HCT116 (cell line): ENCODE results near the gene C4orf50. TPM values are rescaled to one million over a fixed set of nuclear protein-coding genes. Genes with fewer than 3 reads are reported as not detected.

Experiments
- ATAC-seq: fragments of 200-7000 bp; cut with Tn5 transposase; 2 replicates; pipeline ENCODE4 v1.9.1; 2020; ENCODE audit warnings: mild to moderate bottlenecking, moderate library complexity
- BruUV-seq: library from RNA; stranded (reverse); fragments of 400-500 nt; replicated peaks from 2 replicates; lab custom pipeline; 2021; lab: Mats Ljungman, UMichigan
- CTCF ChIA-PET: fragments of 300-600 bp; sonication (Branson Sonifier 250); formaldehyde crosslinking; loops from one replicate; lab custom pipeline; 2021; ENCODE audit warnings: antibody characterized with exemption; lab: Charles Lee
- POLR2A ChIA-PET: fragments of 300-600, 350-600 bp; sonication (Branson Sonifier 250); formaldehyde crosslinking; loops from one replicate; lab custom pipeline; 2021; ENCODE audit warnings: antibody characterized with exemption; lab: Charles Lee
- RAD21 ChIA-PET, 2 experiments: fragments of 300-600 bp; sonication (Branson Sonifier 250); formaldehyde crosslinking; loops; one replicate each; lab custom pipeline; 2023; ENCODE audit warnings: low total read pairs in 2 of 2; ENCODE audit not compliant: uncharacterized antibody in 2 of 2, unreplicated experiment in 2 of 2, low non-redundant PET in 1 of 2; lab: Charles Lee
- DNase-seq: peaks from one replicate; pipeline ENCODE4 v3.0.0-alpha.2; 2010; ENCODE audit warnings: low read depth, low spot score
- H2AFZ ChIP-seq: fragments of 200-600 bp; shearing (Covaris generic), sonication (generic); 2 replicates; pipeline ENCODE4 v1.6.1; 2017; ENCODE audit warnings: low read depth, mixed run types, mixed read lengths, antibody characterized with exemption, low read length; ENCODE audit not compliant: poor library complexity, severe bottlenecking
- H3K27ac ChIP-seq: 2 replicates; pipeline ENCODE4 v1.5.1; 2012; ENCODE audit warnings: low read depth, low read length
- H3K27me3 ChIP-seq: fragments of 200-600 bp; sonication (generic); 2 replicates; pipeline ENCODE4 v1.6.1; 2016; ENCODE audit warnings: mixed run types, low read length, mixed read lengths; ENCODE audit not compliant: insufficient read depth
- H3K36me3 ChIP-seq, 2 experiments: fragments of 200-500 bp in 1 of 2; fragments of 200-600 bp in 1 of 2; sonication (Bioruptor generic) in 1 of 2; sonication (generic) in 1 of 2; 2 replicates each; pipeline versions ENCODE4 v1.5.1 to v1.6.1; 2014 to 2016; ENCODE audit warnings: low read length in 2 of 2, inconsistent platforms in 1 of 2, mixed read lengths in 1 of 2, mixed run types in 1 of 2; ENCODE audit not compliant: insufficient read depth in 2 of 2, control insufficient read depth in 1 of 2
- H3K4me1 ChIP-seq, 2 experiments: fragments of 200-600 bp in 1 of 2; sonication (generic) in 1 of 2; 2 replicates each; pipeline versions ENCODE4 v1.5.1 to v1.6.1; 2012 to 2017; ENCODE audit warnings: low read length in 2 of 2, inconsistent platforms in 1 of 2, mild to moderate bottlenecking in 1 of 2, mixed read lengths in 1 of 2, mixed run types in 1 of 2, moderate library complexity in 1 of 2; ENCODE audit not compliant: insufficient read depth in 2 of 2, control insufficient read depth in 1 of 2
- H3K4me2 ChIP-seq: fragments of 200-600 bp; sonication (generic); 2 replicates; pipeline ENCODE4 v1.6.1; 2017; ENCODE audit warnings: mixed run types, low read length, mixed read lengths
- H3K4me3 ChIP-seq, 2 experiments: fragments of 200-600 bp in 1 of 2; sonication (generic) in 1 of 2; replicated peaks in 1 of 2; 2 replicates each; pipeline ENCODE4 v1.5.1; 2011 to 2016; ENCODE audit warnings: low read length in 2 of 2, control low read depth in 1 of 2, low read depth in 1 of 2, mild to moderate bottlenecking in 1 of 2, mixed read lengths in 1 of 2, mixed run types in 1 of 2
- H3K79me2 ChIP-seq: fragments of 200-600 bp; sonication (generic); 2 replicates; pipeline ENCODE4 v1.6.1; 2017; ENCODE audit warnings: mild to moderate bottlenecking, mixed run types, low read length, moderate library complexity, mixed read lengths; ENCODE audit not compliant: insufficient read depth
- H3K9ac ChIP-seq: fragments of 200-600 bp; sonication (generic); 2 replicates; pipeline ENCODE4 v1.6.1; 2016; ENCODE audit warnings: low read length, mixed read lengths
- H3K9me2 ChIP-seq: fragments of 200-600 bp; sonication (generic), shearing (Covaris generic); 2 replicates; pipeline ENCODE4 v1.6.1; 2017; ENCODE audit warnings: mixed run types, mild to moderate bottlenecking, moderate library complexity; ENCODE audit not compliant: insufficient read depth
- H3K9me3 ChIP-seq, 2 experiments: fragments of 200-500 bp in 1 of 2; fragments of 200-600 bp in 1 of 2; sonication (Bioruptor generic) in 1 of 2; sonication (generic) in 1 of 2; 2 replicates each; pipeline ENCODE4 v1.6.1; 2014 to 2017; ENCODE audit warnings: low read length in 2 of 2, mixed read lengths in 2 of 2, inconsistent platforms in 1 of 2, low read depth in 1 of 2, mild to moderate bottlenecking in 1 of 2, mixed run types in 1 of 2, moderate library complexity in 1 of 2; ENCODE audit not compliant: control insufficient read depth in 1 of 2, insufficient read depth in 1 of 2
- H4K20me1 ChIP-seq: fragments of 200-600 bp; sonication (generic), shearing (Covaris generic); 2 replicates; pipeline ENCODE4 v1.6.1; 2017; ENCODE audit warnings: mixed run types, mild to moderate bottlenecking, moderate library complexity; ENCODE audit not compliant: insufficient read depth
- EGR1 ChIP-seq: IDR thresholded peaks from 2 replicates; pipeline ENCODE4 v1.6.1; 2012; ENCODE audit warnings: low read depth
- ELF1 ChIP-seq: IDR thresholded peaks from 2 replicates; pipeline ENCODE4 v1.6.1; 2012; ENCODE audit warnings: low read depth, borderline replicate concordance
- JUND ChIP-seq: IDR thresholded peaks from 2 replicates; pipeline ENCODE4 v1.6.1; 2012
- POLR2A ChIP-seq: IDR thresholded peaks from 2 replicates; pipeline ENCODE4 v1.7.0; 2011; ENCODE audit warnings: borderline replicate concordance; ENCODE audit not compliant: insufficient read depth, insufficient read length; ENCODE audit errors: extremely low read depth
- RAD21 ChIP-seq: IDR thresholded peaks from 2 replicates; pipeline ENCODE4 v1.6.1; 2012; ENCODE audit warnings: low read depth, mild to moderate bottlenecking
- SP1 ChIP-seq: IDR thresholded peaks from 2 replicates; pipeline ENCODE4 v1.6.1; 2012; ENCODE audit warnings: low read depth
- SRF ChIP-seq: IDR thresholded peaks from 2 replicates; pipeline ENCODE4 v1.6.1; 2012; ENCODE audit warnings: low read depth
- TCF7L2 ChIP-seq: IDR thresholded peaks from 2 replicates; pipeline ENCODE4 v1.7.0; 2011; ENCODE audit warnings: borderline replicate concordance, inconsistent platforms; ENCODE audit not compliant: insufficient read depth, insufficient read length; ENCODE audit errors: extremely low read depth
- intact Hi-C: fragments of 100-400 bp; cut with micrococcal nuclease; formaldehyde crosslinking; loops from 2 replicates; pipeline ENCODE4 v1.10.0; 2022
- total RNA-seq: library from RNA; stranded (reverse); gene quantifications from one replicate; pipeline ENCODE4 v1.2.1, GENCODE V29; 2021; ENCODE audit not compliant: unreplicated experiment
- TF ChIP-seq, protein P1 (sequence below), 3 experiments: fragments of 200-600 bp in 1 of 3; sonication (generic) in 1 of 3; IDR thresholded peaks in 2 of 3; conservative IDR thresholded peaks in 1 of 3; 2 replicates each; pipeline ENCODE4 v1.5.1; 2012 to 2017; ENCODE audit warnings: low read depth in 2 of 3, low read length in 2 of 3, antibody characterized with exemption in 1 of 3, borderline replicate concordance in 1 of 3, control low read depth in 1 of 3, mild to moderate bottlenecking in 1 of 3, mixed read lengths in 1 of 3, mixed run types in 1 of 3, moderate library complexity in 1 of 3; ENCODE audit not compliant: insufficient read depth in 1 of 3
- TF ChIP-seq, protein P2 (sequence below): IDR thresholded peaks from 2 replicates; pipeline ENCODE4 v1.6.1; 2012
- TF ChIP-seq, protein P3 (sequence below): IDR thresholded peaks from 2 replicates; pipeline ENCODE4 v1.6.1; 2012; ENCODE audit warnings: low read depth

The C4orf50 gene
- total RNA-seq, 1 experiment from 2014 or later: not detected

DNA sequence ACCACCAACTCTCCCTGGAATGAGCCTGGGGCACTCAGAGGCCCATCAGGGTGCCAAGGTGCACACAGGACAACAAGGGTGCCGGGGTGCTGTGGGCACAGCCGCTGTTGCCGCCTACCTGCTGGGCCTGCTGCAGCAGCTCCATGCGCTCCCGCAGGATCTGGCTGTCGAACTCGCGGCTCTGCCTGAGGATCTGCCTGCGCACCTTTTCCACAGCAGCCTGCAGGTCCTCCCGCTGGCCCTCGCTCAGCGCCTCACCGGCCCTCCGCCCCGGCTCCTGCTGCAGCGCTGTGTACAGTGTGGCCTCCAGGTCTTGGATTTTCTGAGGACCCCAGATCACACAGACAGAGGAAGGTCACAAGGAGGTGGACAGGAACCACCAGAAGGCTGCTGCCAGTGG, 17.6 kb upstream of the C4orf50 start:
- ChIA-PET CTCF (no interaction called here), POLR2A (no interaction called here), RAD21 (no interaction called here)
- H3K9me3 ChIP-seq: no peaks in the 10 kb centered on the region
- no peak overlapping the region for H3K4me2 ChIP-seq
- no peak for DNase-seq
- H3K27ac ChIP-seq: no peak overlapping the region
- H3K27me3 ChIP-seq: peaks cover 19% of the 10 kb centered on the region; the same call in 1 of the 2 replicates
- H3K9ac ChIP-seq: no peak overlapping the region
- H3K4me3 ChIP-seq: no peak overlapping the region
- H4K20me1 ChIP-seq: no peaks in the 10 kb centered on the region
- no peaks in the 10 kb centered on the region for H3K36me3 ChIP-seq
- no TSS peak for BruUV-seq
- TF ChIP-seq ELF1: no peak
- TF ChIP-seq TCF7L2: no peak
- TF ChIP-seq EGR1: no peak
- TF ChIP-seq JUND: no peak
- TF ChIP-seq, protein P1, sequence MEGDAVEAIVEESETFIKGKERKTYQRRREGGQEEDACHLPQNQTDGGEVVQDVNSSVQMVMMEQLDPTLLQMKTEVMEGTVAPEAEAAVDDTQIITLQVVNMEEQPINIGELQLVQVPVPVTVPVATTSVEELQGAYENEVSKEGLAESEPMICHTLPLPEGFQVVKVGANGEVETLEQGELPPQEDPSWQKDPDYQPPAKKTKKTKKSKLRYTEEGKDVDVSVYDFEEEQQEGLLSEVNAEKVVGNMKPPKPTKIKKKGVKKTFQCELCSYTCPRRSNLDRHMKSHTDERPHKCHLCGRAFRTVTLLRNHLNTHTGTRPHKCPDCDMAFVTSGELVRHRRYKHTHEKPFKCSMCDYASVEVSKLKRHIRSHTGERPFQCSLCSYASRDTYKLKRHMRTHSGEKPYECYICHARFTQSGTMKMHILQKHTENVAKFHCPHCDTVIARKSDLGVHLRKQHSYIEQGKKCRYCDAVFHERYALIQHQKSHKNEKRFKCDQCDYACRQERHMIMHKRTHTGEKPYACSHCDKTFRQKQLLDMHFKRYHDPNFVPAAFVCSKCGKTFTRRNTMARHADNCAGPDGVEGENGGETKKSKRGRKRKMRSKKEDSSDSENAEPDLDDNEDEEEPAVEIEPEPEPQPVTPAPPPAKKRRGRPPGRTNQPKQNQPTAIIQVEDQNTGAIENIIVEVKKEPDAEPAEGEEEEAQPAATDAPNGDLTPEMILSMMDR (IDR thresholded peaks at IDR 0.05 in 2 of 3, conservative IDR thresholded peaks at IDR 0.05 in 1 of 3; ENCODE audit: borderline replicate concordance in 1 of 3, insufficient read depth in 1 of 3, low read depth in 2 of 3, low read length in 2 of 3): no peak
- TF ChIP-seq RAD21: no peak
- TF ChIP-seq, protein P2, sequence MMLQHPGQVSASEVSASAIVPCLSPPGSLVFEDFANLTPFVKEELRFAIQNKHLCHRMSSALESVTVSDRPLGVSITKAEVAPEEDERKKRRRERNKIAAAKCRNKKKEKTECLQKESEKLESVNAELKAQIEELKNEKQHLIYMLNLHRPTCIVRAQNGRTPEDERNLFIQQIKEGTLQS: no peak
- ATAC-seq: no peak
- H3K9me2 ChIP-seq: no peaks in the 10 kb centered on the region
- no peak overlapping the region for H2AFZ ChIP-seq
- intact Hi-C loops: no loop called here
- H3K4me1 ChIP-seq: no peaks in the 10 kb centered on the region
- H3K79me2 ChIP-seq: no peaks in the 10 kb centered on the region

DNA sequence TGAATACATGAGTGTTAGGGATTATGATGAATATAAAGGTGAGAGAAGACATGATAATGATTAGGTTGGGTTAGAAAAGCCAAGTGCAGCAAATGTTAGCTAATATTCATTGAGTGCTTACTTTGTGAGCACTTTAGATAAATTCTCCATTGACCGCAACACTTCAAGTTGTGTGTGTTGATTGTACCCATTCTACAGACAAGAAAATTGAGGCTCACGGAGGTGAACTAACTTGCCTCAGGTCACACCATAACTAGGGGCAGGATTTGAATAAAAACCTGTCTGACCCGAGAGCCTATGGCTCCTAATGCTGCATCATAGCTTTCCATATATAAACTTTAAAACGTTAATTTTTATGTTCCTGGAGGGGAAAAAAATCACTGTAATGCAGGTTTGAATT, 15.2 kb upstream of the C4orf50 start:
- ChIA-PET POLR2A (no interaction called here), CTCF (no interaction called here), RAD21 (no interaction called here)
- no peaks in the 10 kb centered on the region for H3K36me3 ChIP-seq
- H4K20me1 ChIP-seq: no peaks in the 10 kb centered on the region
- H3K4me2 ChIP-seq: no peak overlapping the region
- H3K4me3 ChIP-seq: no peak overlapping the region
- no peak overlapping the region for H2AFZ ChIP-seq
- H3K27ac ChIP-seq: no peak overlapping the region
- H3K9ac ChIP-seq: no peak overlapping the region
- no peaks in the 10 kb centered on the region for H3K79me2 ChIP-seq
- H3K4me1 ChIP-seq: no peaks in the 10 kb centered on the region
- no peaks in the 10 kb centered on the region for H3K9me2 ChIP-seq
- ATAC-seq (no peak), DNase-seq (no peak)
- intact Hi-C loops: no loop called here
- BruUV-seq: no TSS peak
- TF ChIP-seq, protein P3, sequence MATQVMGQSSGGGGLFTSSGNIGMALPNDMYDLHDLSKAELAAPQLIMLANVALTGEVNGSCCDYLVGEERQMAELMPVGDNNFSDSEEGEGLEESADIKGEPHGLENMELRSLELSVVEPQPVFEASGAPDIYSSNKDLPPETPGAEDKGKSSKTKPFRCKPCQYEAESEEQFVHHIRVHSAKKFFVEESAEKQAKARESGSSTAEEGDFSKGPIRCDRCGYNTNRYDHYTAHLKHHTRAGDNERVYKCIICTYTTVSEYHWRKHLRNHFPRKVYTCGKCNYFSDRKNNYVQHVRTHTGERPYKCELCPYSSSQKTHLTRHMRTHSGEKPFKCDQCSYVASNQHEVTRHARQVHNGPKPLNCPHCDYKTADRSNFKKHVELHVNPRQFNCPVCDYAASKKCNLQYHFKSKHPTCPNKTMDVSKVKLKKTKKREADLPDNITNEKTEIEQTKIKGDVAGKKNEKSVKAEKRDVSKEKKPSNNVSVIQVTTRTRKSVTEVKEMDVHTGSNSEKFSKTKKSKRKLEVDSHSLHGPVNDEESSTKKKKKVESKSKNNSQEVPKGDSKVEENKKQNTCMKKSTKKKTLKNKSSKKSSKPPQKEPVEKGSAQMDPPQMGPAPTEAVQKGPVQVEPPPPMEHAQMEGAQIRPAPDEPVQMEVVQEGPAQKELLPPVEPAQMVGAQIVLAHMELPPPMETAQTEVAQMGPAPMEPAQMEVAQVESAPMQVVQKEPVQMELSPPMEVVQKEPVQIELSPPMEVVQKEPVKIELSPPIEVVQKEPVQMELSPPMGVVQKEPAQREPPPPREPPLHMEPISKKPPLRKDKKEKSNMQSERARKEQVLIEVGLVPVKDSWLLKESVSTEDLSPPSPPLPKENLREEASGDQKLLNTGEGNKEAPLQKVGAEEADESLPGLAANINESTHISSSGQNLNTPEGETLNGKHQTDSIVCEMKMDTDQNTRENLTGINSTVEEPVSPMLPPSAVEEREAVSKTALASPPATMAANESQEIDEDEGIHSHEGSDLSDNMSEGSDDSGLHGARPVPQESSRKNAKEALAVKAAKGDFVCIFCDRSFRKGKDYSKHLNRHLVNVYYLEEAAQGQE: no peak
- TF ChIP-seq SP1: no peak
- no peak for TF ChIP-seq EGR1
- no peak for TF ChIP-seq SRF
- TF ChIP-seq POLR2A: no peak
- no peak for TF ChIP-seq JUND
- TF ChIP-seq TCF7L2: no peak
- TF ChIP-seq, protein P2: no peak
- H3K27me3 ChIP-seq: no peaks in the 10 kb centered on the region
- no peaks in the 10 kb centered on the region for H3K9me3 ChIP-seq
